GM12878 (cell line): ENCODE measurements around the gene TNPO2. TPM values are rescaled to one million over a fixed set of nuclear protein-coding genes. Genes with fewer than 3 reads are reported as not detected.
A peak's percentile ranks its signal among the peaks of the same experiment; 100 is the strongest.

Source experiments
- ATAC-seq: fragments of 200-7000 bp; cut with Tn5 transposase; 3 replicates; pipeline ENCODE4 v1.9.1; 2020; ENCODE audit warnings: mild to moderate bottlenecking, moderate library complexity
- BruUV-seq: library from RNA; stranded (reverse); fragments of 400-500 nt; replicated peaks from 2 replicates; lab custom pipeline; 2021; lab: Mats Ljungman, UMichigan
- CTCF ChIA-PET: fragments of 300-600 bp; sonication (Branson Sonifier 250); formaldehyde crosslinking; extraction: SDS; loops from one replicate; lab custom pipeline; 2021; ENCODE audit warnings: inconsistent platforms; lab: Yijun Ruan, JAX
- POLR2A ChIA-PET: fragments of 350-600 bp; formaldehyde crosslinking; extraction: SDS; loops from one replicate; lab custom pipeline; 2021; ENCODE audit warnings: inconsistent platforms; lab: Charles Lee
- RAD21 ChIA-PET: fragments of 300-600 bp; sonication (Branson Sonifier 250); formaldehyde crosslinking; loops from one replicate; lab custom pipeline; 2023; ENCODE audit warnings: antibody characterized with exemption; ENCODE audit not compliant: unreplicated experiment; lab: Charles Lee
- SMC1A ChIA-PET: fragments of 300-600 bp; sonication (Branson Sonifier 250); formaldehyde crosslinking; loops from one replicate; lab custom pipeline; 2023; ENCODE audit not compliant: unreplicated experiment, uncharacterized antibody; lab: Charles Lee
- DNase-seq: peaks from one replicate; pipeline ENCODE4 v3.0.0-alpha.2; 2011; ENCODE audit warnings: low read depth, low spot score
- FAIRE-seq: peaks from 3 replicates; lab custom pipeline; 2011; peaks lifted over from hg19 to GRCh38; lab: Jason Lieb, UNC
- H2AFZ ChIP-seq: 2 replicates; pipeline ENCODE4 v1.6.0; 2011; ENCODE audit warnings: low read depth, low read length, control low read depth; ENCODE audit not compliant: control insufficient read depth
- H3K27ac ChIP-seq: 2 replicates; pipeline ENCODE4 v1.5.1; 2011; ENCODE audit warnings: control low read depth; ENCODE audit not compliant: control insufficient read depth, insufficient read depth
- H3K27me3 ChIP-seq, 2 experiments: replicated peaks in 1 of 2; 2 replicates each; pipeline versions ENCODE4 v1.6.0 to v1.6.1; 2011; ENCODE audit warnings: low read length in 1 of 2; ENCODE audit not compliant: control insufficient read depth in 2 of 2, insufficient read depth in 2 of 2
- H3K36me3 ChIP-seq, 2 experiments: 2 replicates each; pipeline ENCODE4 v1.5.1; 2011; ENCODE audit warnings: low read length in 1 of 2; ENCODE audit not compliant: control insufficient read depth in 2 of 2, insufficient read depth in 2 of 2
- H3K4me1 ChIP-seq: 2 replicates; pipeline ENCODE4 v1.6.1; 2011; ENCODE audit warnings: mild to moderate bottlenecking, low read length, moderate library complexity, mixed read lengths; ENCODE audit not compliant: control insufficient read depth, insufficient read depth
- H3K4me2 ChIP-seq: 2 replicates; pipeline ENCODE4 v1.6.0; 2011; ENCODE audit warnings: control low read depth; ENCODE audit not compliant: control insufficient read depth, insufficient read depth
- H3K4me3 ChIP-seq: fragments of 200-600 bp; sonication (generic); 2 replicates; pipeline ENCODE4 v1.5.1; 2016
- H3K79me2 ChIP-seq: 2 replicates; pipeline ENCODE4 v1.6.0; 2011; ENCODE audit warnings: low read length; ENCODE audit not compliant: control insufficient read depth, insufficient read depth
- H3K9ac ChIP-seq: 2 replicates; pipeline ENCODE4 v1.8.0; 2011; ENCODE audit warnings: low read length, control low read depth, mixed read lengths; ENCODE audit not compliant: control insufficient read depth, insufficient read depth
- H3K9me3 ChIP-seq: replicated peaks from 3 replicates; pipeline ENCODE4 v1.5.1; 2011; ENCODE audit warnings: mild to moderate bottlenecking, low read length; ENCODE audit not compliant: control insufficient read depth, insufficient read depth
- H4K20me1 ChIP-seq: 2 replicates; pipeline ENCODE4 v1.6.0; 2011; ENCODE audit not compliant: control insufficient read depth, insufficient read depth
- CHD4 ChIP-seq: fragments of 200-600 bp; sonication (generic); IDR thresholded peaks from 2 replicates; pipeline ENCODE4 v1.6.1; 2016; ENCODE audit warnings: mild to moderate bottlenecking
- CREB1 ChIP-seq: IDR thresholded peaks from 2 replicates; pipeline ENCODE4 v1.6.1; 2012; ENCODE audit warnings: low read depth, mild to moderate bottlenecking, inconsistent platforms
- CREM ChIP-seq: IDR thresholded peaks from 2 replicates; pipeline ENCODE4 v1.6.1; 2014; ENCODE audit warnings: antibody characterized with exemption, low read depth
- NFIC ChIP-seq: IDR thresholded peaks from 2 replicates; pipeline ENCODE4 v1.6.1; 2012; ENCODE audit warnings: low read depth, mild to moderate bottlenecking, inconsistent platforms, low read length, moderate library complexity
- POU2F2 ChIP-seq: IDR thresholded peaks from 3 replicates; pipeline ENCODE4 v1.6.1; 2011; ENCODE audit warnings: low read depth, mild to moderate bottlenecking, low read length, borderline replicate concordance
- RFX5 ChIP-seq: IDR thresholded peaks from 2 replicates; pipeline ENCODE4 v1.6.1; 2011; ENCODE audit warnings: low read depth, low read length, improper control_type of control experiment
- SIX5 ChIP-seq: IDR thresholded peaks from 2 replicates; pipeline ENCODE4 v1.6.1; 2011; ENCODE audit warnings: mild to moderate bottlenecking, low read depth, low read length, moderate library complexity; ENCODE audit not compliant: severe bottlenecking
- SREBF1 ChIP-seq: IDR thresholded peaks from 2 replicates; pipeline ENCODE4 v1.6.1; 2012; ENCODE audit warnings: mild to moderate bottlenecking, low read length
- TARDBP ChIP-seq: IDR thresholded peaks from 2 replicates; pipeline ENCODE4 v1.6.1; 2016; ENCODE audit warnings: borderline replicate concordance
- TCF12 ChIP-seq: IDR thresholded peaks from 2 replicates; pipeline ENCODE4 v1.6.1; 2011; ENCODE audit warnings: low read depth, mild to moderate bottlenecking, low read length
- WRNIP1 ChIP-seq: IDR thresholded peaks from 2 replicates; pipeline ENCODE4 v1.6.1; 2011; ENCODE audit warnings: low read depth, low read length, improper control_type of control experiment, borderline replicate concordance
- YY1 ChIP-seq: IDR thresholded peaks from 2 replicates; pipeline ENCODE4 v1.6.1; 2011; ENCODE audit warnings: low read depth, mild to moderate bottlenecking, low read length
- ZSCAN29 ChIP-seq: fragments of 450-650 bp; IDR thresholded peaks from 2 replicates; pipeline ENCODE4 v1.6.1; 2017; ENCODE audit warnings: mild to moderate bottlenecking, moderate library complexity
- WGBS: methylation state at CpG from one replicate; pipeline ENCODE4 v1.1.6; 2016; ENCODE audit warnings: low lambda C conversion rate; ENCODE audit not compliant: insufficient replicate concordance, insufficient coverage; ENCODE audit errors: missing lambda C conversion rate; 5-methylcytosine and 5-hydroxymethylcytosine counted together
- in situ Hi-C: fragments of 300-500 bp; cut with MboI; formaldehyde crosslinking; loops from 9 replicates; pipeline ENCODE4 v1.14.3; 2018; ENCODE audit warnings: mixed read lengths
- intact Hi-C: fragments of 100-400 bp; cut with micrococcal nuclease; formaldehyde crosslinking; loops from one replicate; pipeline ENCODE4 v1.14.2; 2022; ENCODE audit not compliant: unreplicated experiment
- polyA plus RNA-seq, 11 experiments: library from polyadenylated mRNA; depleted of rRNA in 4 of 11; unstranded in 6 of 11; stranded (reverse) in 5 of 11; fragments of >200 nt; fragmentation: Nextera tagmentation in 4 of 11; fragmentation: Illumina TruSeq in 1 of 11; extraction: Ambion mirVana in 4 of 11; extraction: Trizol in 1 of 11; gene quantifications; 1 replicate in 1 of 11; 2 replicates in 10 of 11; pipeline versions ENCODE4 v1.2.1 to v1.2.3, GENCODE V29; 2011 to 2016; ENCODE audit warnings: inconsistent platforms in 2 of 11, missing spikeins in 2 of 11, low read depth in 1 of 11
- total RNA-seq, 4 experiments: library from RNA; depleted of rRNA in 3 of 4; stranded (reverse); fragments of >200 nt in 3 of 4; fragmentation: Illumina TruSeq in 1 of 4; extraction: Trizol in 1 of 4; gene quantifications; 2 replicates each; pipeline versions ENCODE4 v1.2.1 to v1.2.3, GENCODE V29; 2013 to 2021
- TF ChIP-seq, protein P1 (sequence below): IDR thresholded peaks from 2 replicates; pipeline ENCODE4 v1.6.1; 2012; ENCODE audit warnings: low read depth, low read length, improper control_type of control experiment
- TF ChIP-seq, protein P2 (sequence below): fragments of 450-650 bp; formaldehyde crosslinking; IDR thresholded peaks from 2 replicates; pipeline ENCODE4 v1.4.0; 2022; ENCODE audit warnings: mild to moderate bottlenecking, moderate library complexity
- TF ChIP-seq, protein P3 (sequence below): fragments of 450-650 bp; IDR thresholded peaks from 2 replicates; pipeline ENCODE4 v1.6.1; 2018; ENCODE audit warnings: borderline replicate concordance, mild to moderate bottlenecking; ENCODE audit not compliant: partially characterized antibody
- TF ChIP-seq, protein P4 (sequence below): IDR thresholded peaks from 2 replicates; pipeline ENCODE4 v1.6.1; 2011; ENCODE audit warnings: low read depth, low read length, improper control_type of control experiment, borderline replicate concordance

The TNPO2 gene
- total and polyA plus RNA-seq, 10 of the 15 experiments (the other 5 are each of a cell fraction or from before 2014, with no cell fraction given) = 5.5 to 99.7 (median 29.6) TPM

DNA sequence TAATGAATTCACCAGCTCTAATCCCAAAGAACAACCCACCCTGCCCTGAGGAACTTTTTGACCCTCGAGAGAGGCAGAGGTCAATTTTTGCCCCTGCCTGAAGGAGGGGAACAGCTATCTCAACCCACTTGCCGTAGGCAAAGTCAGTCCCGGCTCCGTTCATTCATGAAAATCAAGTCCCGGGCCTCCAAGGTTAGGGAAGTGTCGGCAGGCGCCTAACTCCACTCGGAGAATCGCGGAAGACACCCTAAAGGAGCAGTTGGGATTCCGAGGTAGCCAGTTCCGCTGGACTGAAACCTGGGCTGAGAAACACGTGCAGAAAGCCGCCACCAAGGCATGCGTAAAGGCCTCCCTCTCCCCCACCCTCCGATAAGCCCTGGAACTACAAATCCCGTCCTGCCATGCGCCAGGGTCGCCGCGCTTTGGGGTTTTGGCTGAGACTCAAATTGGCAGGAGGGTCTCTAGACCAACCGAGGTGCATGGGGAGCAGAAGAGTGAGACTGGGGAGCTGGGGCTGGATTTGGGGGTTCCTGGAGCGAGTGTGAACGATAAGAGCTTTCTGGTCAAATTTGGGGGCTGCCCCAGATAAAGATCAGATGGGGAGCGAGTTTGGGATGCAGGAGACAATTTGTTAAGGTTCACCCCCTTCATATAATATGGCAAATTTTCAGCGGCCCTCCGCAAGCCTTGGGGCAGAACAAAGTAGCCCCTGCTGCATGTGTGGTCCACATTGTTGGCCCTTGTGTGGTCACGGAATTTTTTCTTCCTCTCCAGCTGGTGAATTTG, at the start of gene TNPO2 (continued):
- TF ChIP-seq, protein P1, sequence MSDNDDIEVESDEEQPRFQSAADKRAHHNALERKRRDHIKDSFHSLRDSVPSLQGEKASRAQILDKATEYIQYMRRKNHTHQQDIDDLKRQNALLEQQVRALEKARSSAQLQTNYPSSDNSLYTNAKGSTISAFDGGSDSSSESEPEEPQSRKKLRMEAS = peak; percentile 93
- peak; percentile 70; the same call in 1 of the 2 replicates for TF ChIP-seq YY1
- TF ChIP-seq WRNIP1 = no peak
- peak; percentile 81 for TF ChIP-seq SIX5
- TF ChIP-seq NFIC = no peak
- peak; percentile 61; the same call in 1 of the 2 replicates for TF ChIP-seq TARDBP
- peak; percentile 69; the same call in 1 of the 2 replicates for TF ChIP-seq CREM
- peak; percentile 53; the same call in 1 of the 2 replicates for TF ChIP-seq CREB1
- TF ChIP-seq POU2F2 = no peak
- peak; percentile 38; the same call in 1 of the 2 replicates for TF ChIP-seq SREBF1
- TF ChIP-seq ZSCAN29 = no peak

DNA sequence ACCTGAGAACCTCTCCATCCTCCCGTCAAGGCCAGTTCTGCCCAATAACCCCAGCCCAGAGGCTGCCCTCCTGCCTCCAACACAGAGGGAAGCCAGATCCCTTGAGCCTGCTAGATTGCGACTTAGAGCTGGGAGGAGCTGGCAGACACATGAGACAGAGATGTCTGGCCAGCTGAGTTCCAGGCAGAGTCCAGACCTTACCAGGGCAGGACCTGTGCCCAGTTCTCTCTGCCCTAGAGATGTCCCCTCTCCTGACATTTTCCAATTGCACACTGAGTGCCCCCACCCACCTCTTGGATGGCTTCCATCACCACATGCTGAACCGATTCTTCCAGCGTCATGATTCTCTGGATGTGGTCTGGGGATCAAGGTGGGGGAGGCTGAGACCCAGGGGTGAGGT, 48.6 kb upstream of the TNPO2 start:
- in situ Hi-C loops (no loop called here), intact Hi-C loops (no loop called here)
- no peaks in the 10 kb centered on the region for H3K79me2 ChIP-seq
- no peaks in the 10 kb centered on the region for H3K27me3 ChIP-seq
- DNase-seq (no peak), ATAC-seq (no peak), FAIRE-seq (no peak)
- H2AFZ ChIP-seq = no peak overlapping the region
- H4K20me1 ChIP-seq = no peaks in the 10 kb centered on the region
- ChIA-PET SMC1A (interaction anchor here (3.7 kb wide), 1 partner anchor 24 kb away, joined by 25 read pairs; no protein-coding TSS in a partner anchor), CTCF (interaction anchor here (3.6 to 12.1 kb wide), 2 partner anchors 12 to 23 kb away, joined by 17 to 537 read pairs; partner anchors contain the start of gene JUNB), POLR2A (no interaction called here), RAD21 (interaction anchor here (0.8 kb wide), 1 partner anchor 12 kb away, joined by 3 read pairs; no protein-coding TSS in a partner anchor)
- no peaks in the 10 kb centered on the region for H3K36me3 ChIP-seq
- H3K9me3 ChIP-seq = no peaks in the 10 kb centered on the region
- 88% methylated on average over 4 of the region's 4 CpGs for WGBS
- peaks cover 4% of the 10 kb centered on the region for H3K4me1 ChIP-seq
- H3K9ac ChIP-seq = no peak overlapping the region
- H3K4me3 ChIP-seq = no peak overlapping the region
- BruUV-seq = no TSS peak
- no peak overlapping the region for H3K27ac ChIP-seq
- no peak overlapping the region for H3K4me2 ChIP-seq
- TF ChIP-seq TCF12 = no peak
- no peak for TF ChIP-seq SREBF1
- TF ChIP-seq, protein P2, sequence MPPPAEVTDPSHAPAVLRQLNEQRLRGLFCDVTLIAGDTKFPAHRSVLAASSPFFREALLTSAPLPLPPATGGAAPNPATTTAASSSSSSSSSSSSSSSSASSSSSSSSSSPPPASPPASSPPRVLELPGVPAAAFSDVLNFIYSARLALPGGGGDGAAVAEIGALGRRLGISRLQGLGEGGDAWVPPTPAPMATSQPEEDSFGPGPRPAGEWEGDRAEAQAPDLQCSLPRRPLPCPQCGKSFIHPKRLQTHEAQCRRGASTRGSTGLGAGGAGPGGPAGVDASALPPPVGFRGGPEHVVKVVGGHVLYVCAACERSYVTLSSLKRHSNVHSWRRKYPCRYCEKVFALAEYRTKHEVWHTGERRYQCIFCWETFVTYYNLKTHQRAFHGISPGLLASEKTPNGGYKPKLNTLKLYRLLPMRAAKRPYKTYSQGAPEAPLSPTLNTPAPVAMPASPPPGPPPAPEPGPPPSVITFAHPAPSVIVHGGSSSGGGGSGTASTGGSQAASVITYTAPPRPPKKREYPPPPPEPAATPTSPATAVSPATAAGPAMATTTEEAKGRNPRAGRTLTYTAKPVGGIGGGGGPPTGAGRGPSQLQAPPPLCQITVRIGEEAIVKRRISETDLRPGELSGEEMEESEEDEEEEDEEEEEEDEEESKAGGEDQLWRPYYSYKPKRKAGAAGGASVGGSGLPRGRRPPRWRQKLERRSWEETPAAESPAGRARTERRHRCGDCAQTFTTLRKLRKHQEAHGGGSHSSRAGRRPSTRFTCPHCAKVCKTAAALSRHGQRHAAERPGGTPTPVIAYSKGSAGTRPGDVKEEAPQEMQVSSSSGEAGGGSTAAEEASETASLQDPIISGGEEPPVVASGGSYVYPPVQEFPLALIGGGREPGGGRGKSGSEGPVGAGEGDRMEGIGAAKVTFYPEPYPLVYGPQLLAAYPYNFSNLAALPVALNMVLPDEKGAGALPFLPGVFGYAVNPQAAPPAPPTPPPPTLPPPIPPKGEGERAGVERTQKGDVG (CRISPR knock-in tag) = no peak
- TF ChIP-seq RFX5 = no peak
- TF ChIP-seq, protein P3, sequence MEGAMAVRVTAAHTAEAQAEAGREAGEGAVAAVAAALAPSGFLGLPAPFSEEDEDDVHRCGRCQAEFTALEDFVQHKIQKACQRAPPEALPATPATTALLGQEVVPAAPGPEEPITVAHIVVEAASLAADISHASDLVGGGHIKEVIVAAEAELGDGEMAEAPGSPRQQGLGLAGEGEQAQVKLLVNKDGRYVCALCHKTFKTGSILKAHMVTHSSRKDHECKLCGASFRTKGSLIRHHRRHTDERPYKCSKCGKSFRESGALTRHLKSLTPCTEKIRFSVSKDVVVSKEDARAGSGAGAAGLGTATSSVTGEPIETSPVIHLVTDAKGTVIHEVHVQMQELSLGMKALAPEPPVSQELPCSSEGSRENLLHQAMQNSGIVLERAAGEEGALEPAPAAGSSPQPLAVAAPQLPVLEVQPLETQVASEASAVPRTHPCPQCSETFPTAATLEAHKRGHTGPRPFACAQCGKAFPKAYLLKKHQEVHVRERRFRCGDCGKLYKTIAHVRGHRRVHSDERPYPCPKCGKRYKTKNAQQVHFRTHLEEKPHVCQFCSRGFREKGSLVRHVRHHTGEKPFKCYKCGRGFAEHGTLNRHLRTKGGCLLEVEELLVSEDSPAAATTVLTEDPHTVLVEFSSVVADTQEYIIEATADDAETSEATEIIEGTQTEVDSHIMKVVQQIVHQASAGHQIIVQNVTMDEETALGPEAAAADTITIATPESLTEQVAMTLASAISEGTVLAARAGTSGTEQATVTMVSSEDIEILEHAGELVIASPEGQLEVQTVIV = no peak
- TF ChIP-seq, protein P4, sequence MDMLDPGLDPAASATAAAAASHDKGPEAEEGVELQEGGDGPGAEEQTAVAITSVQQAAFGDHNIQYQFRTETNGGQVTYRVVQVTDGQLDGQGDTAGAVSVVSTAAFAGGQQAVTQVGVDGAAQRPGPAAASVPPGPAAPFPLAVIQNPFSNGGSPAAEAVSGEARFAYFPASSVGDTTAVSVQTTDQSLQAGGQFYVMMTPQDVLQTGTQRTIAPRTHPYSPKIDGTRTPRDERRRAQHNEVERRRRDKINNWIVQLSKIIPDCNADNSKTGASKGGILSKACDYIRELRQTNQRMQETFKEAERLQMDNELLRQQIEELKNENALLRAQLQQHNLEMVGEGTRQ = no peak
- no peak for TF ChIP-seq CHD4
